ENCODE results near the gene CAPNS1. TPM values are rescaled to one million over a fixed set of nuclear protein-coding genes. Genes with fewer than 3 reads are reported as not detected.
"Not testable (repeated sequence)": the region's sequence is repeated elsewhere in the genome, so short reads cannot be mapped to it uniquely, and the experiment has no call there.

The CAPNS1 gene
- total RNA-seq, 2 donors from 2014 or later: 757 to 814 TPM

- DNase-seq: no peak
- ATAC-seq: no peak
- intact Hi-C loops (cut with DNase I, micrococcal nuclease): no loop called here
Observed at GRCh38 chr19:36113425-36113824, 26.4 kb upstream of the CAPNS1 start.

- intact Hi-C loops (cut with DNase I, micrococcal nuclease): no loop called here
- DNase-seq: peak in 1 of 2 donors; percentile 45
- peak; percentile 4 for ATAC-seq
Observed at GRCh38 chr19:36113894-36114720, 25.8 kb upstream of the CAPNS1 start.

- ATAC-seq (peak; percentile 87), DNase-seq (peak; percentile 98 to 100)
- intact Hi-C loops (cut with DNase I, micrococcal nuclease): no loop called here
Observed at GRCh38 chr19:36114721-36115452, 25.0 kb upstream of the CAPNS1 start, which contains the start of gene POLR2I. Gene POLR2I (minus strand): TSS chr19:36114875. CDS start chr19:36114856, 19 bp downstream.

GRCh38 chr19:36115453-36116343 is 24.2 kb upstream of the CAPNS1 start, which contains the start of gene TBCB:
Gene TBCB (plus strand): TSS chr19:36115468. CDS start chr19:36115561, 93 bp downstream.
- DNase-seq (peak; percentile 85 to 91), ATAC-seq (peak; percentile 64)
- intact Hi-C loops (cut with DNase I, micrococcal nuclease): no loop called here

GRCh38 chr19:36116344-36116637 is 23.6 kb upstream of the CAPNS1 start:
- DNase-seq: no peak
- ATAC-seq: no peak
- intact Hi-C loops (cut with DNase I, micrococcal nuclease): no loop called here

GRCh38 chr19:36120092-36120983 is 19.5 kb upstream of the CAPNS1 start:
- intact Hi-C loops (cut with DNase I, micrococcal nuclease): no loop called here
- DNase-seq (no peak), ATAC-seq (no peak)

GRCh38 chr19:36120984-36121358 is 18.9 kb upstream of the CAPNS1 start:
- ATAC-seq (no peak), DNase-seq (no peak)
- intact Hi-C loops (cut with DNase I, micrococcal nuclease): no loop called here

- DNase-seq (no peak), ATAC-seq (no peak)
- intact Hi-C loops (cut with DNase I, micrococcal nuclease): no loop called here
Observed at GRCh38 chr19:36121486-36122124, 18.3 kb upstream of the CAPNS1 start.

GRCh38 chr19:36125557-36125956 is 14.3 kb upstream of the CAPNS1 start:
- DNase-seq: no peak
- intact Hi-C loops (cut with DNase I, micrococcal nuclease): loop anchor here (5.0 kb wide), 1 partner anchor 47 kb away; no protein-coding TSS in a partner anchor

GRCh38 chr19:36128392-36128736 is 11.5 kb upstream of the CAPNS1 start:
- DNase-seq (peak; percentile 66 to 71), ATAC-seq (peak; percentile 68)
- intact Hi-C loops (cut with DNase I, micrococcal nuclease): loop anchor here (5.0 kb wide), 1 partner anchor 44 kb away; no protein-coding TSS in a partner anchor

More at GRCh38 chr19:36125557-36125956, 14.3 kb upstream of the CAPNS1 start:
- ATAC-seq: no peak

GRCh38 chr19:36131221-36131620 is 8.6 kb upstream of the CAPNS1 start:
- ATAC-seq; intact Hi-C loops (cut with DNase I, micrococcal nuclease); DNase-seq: not testable (repeated sequence)

GRCh38 chr19:36134867-36135266 is 5.0 kb upstream of the CAPNS1 start:
- DNase-seq; intact Hi-C loops (cut with DNase I, micrococcal nuclease); ATAC-seq: not testable (repeated sequence)

- ATAC-seq (peak; percentile 41), DNase-seq (peak; percentile 62 to 85)
- intact Hi-C loops (cut with DNase I, micrococcal nuclease): no loop called here
Observed at GRCh38 chr19:36136964-36137686, 2.7 kb upstream of the CAPNS1 start.

- DNase-seq (no peak), ATAC-seq (no peak)
- intact Hi-C loops (cut with DNase I, micrococcal nuclease): no loop called here
Observed at GRCh38 chr19:36139120-36139472, 770 bp upstream of the CAPNS1 start.

GRCh38 chr19:36140304-36141038 is 605 bp downstream of the CAPNS1 start:
- DNase-seq: peak; percentile 62 to 65
- intact Hi-C loops (cut with DNase I, micrococcal nuclease): no loop called here
- ATAC-seq: peak; percentile 20

Measured in left colon (tissue), 2 donors.